GM12864 (cell line): Measurements from ENCODE around the gene SPART.

Source experiments
- DNase-seq: peaks from one replicate; pipeline ENCODE4 v3.0.0-alpha.2; 2011; ENCODE audit warnings: low read depth
- H3K4me3 ChIP-seq: 2 replicates; pipeline ENCODE4 v1.5.1; 2011; ENCODE audit warnings: mild to moderate bottlenecking, low read depth, low read length, control low read depth
- TF ChIP-seq, protein P1 (sequence below): IDR thresholded peaks from 2 replicates; pipeline ENCODE4 v1.5.1; 2011; ENCODE audit warnings: low read depth, mild to moderate bottlenecking, moderate library complexity, low read length, control low read depth, inconsistent platforms; ENCODE audit errors: missing control alignments

The SPART gene

GRCh38 chr13:36294096-36294495 is 52.1 kb downstream of the SPART start:
- H3K4me3 ChIP-seq: no peak overlapping the region
- no peak for DNase-seq
- TF ChIP-seq, protein P1, sequence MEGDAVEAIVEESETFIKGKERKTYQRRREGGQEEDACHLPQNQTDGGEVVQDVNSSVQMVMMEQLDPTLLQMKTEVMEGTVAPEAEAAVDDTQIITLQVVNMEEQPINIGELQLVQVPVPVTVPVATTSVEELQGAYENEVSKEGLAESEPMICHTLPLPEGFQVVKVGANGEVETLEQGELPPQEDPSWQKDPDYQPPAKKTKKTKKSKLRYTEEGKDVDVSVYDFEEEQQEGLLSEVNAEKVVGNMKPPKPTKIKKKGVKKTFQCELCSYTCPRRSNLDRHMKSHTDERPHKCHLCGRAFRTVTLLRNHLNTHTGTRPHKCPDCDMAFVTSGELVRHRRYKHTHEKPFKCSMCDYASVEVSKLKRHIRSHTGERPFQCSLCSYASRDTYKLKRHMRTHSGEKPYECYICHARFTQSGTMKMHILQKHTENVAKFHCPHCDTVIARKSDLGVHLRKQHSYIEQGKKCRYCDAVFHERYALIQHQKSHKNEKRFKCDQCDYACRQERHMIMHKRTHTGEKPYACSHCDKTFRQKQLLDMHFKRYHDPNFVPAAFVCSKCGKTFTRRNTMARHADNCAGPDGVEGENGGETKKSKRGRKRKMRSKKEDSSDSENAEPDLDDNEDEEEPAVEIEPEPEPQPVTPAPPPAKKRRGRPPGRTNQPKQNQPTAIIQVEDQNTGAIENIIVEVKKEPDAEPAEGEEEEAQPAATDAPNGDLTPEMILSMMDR: no peak

GRCh38 chr13:36293497-36293896 is 52.7 kb downstream of the SPART start:
- no peak for DNase-seq
- TF ChIP-seq, protein P1: no peak
- H3K4me3 ChIP-seq: no peak overlapping the region

- TF ChIP-seq, protein P1: no peak
- no peak overlapping the region for H3K4me3 ChIP-seq
- no peak for DNase-seq
Measured at GRCh38 chr13:36288794-36289391, 57.3 kb downstream of the SPART start.

DNA sequence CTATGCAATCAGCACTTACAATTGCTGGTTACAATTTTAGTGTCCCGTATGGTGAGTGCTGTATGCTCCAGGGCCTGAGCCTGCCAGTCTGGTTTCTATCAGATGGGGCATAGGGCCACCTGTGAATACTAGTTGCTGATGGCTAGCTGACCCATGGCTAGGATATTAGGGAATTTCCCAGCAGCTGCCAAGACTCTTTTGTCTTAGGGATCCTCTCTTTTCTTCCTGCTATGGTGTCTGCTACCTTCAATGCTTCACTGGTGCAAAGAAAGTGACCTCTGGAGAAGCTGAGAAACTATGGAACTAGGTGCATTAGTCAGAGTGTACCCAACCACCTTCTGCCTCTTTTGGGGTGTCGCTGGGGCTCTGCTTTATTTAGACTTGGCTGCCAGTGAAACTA is 60.2 kb downstream of the SPART start:
- TF ChIP-seq, protein P1: no peak
- no peak overlapping the region for H3K4me3 ChIP-seq
- no peak for DNase-seq

- no peak overlapping the region for H3K4me3 ChIP-seq
- TF ChIP-seq, protein P1: peak; percentile 63
- no peak for DNase-seq
Measured at GRCh38 chr13:36282821-36283432, 63.3 kb downstream of the SPART start.

DNA sequence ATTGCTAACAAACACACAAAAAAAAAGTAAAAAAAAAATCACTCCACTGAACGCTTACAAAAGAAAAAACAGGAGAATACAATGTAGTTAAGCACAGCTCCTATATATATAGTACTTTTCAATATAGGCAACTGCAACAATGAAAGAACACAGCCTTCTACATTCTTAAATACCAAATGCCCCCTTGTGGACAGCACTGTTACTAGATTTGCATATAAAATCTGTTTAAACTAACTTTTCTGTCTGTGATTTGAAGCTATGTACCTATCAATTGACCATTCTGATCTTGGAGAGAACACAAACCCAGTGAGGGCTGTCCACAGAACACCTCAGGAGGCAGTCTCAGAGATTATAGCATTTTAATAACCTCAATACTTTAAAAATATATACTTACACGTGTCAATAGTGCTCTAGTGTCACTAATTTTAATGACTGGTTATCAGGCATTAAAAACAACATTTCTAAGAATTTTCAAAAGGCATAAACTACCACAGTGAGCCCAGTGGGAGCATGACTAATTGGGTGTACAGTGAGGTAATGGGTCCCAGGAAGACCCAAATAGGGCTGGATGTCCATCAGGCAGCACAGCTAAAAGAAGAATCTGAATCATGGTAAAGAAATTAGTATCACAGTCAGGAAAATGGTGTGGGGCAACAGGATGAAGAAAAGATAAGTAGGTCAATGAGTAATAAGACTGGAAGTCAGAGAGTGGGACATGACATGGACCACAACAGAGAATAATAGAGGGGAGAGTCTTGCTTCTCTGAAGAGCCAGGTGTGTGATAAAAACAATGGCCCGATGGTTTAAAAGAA is 70.8 kb downstream of the SPART start:
- TF ChIP-seq, protein P1: peak; percentile 35
- no peak overlapping the region for H3K4me3 ChIP-seq
- no peak for DNase-seq

- DNase-seq: no peak
- TF ChIP-seq, protein P1: no peak
- no peak overlapping the region for H3K4me3 ChIP-seq
Measured at GRCh38 chr13:36273431-36273830, 72.8 kb downstream of the SPART start.
